HepG2 (cell line): ENCODE data around the gene TMEM59. TPM values are rescaled to one million over a fixed set of nuclear protein-coding genes. Genes with fewer than 3 reads are reported as not detected.

Experiments used
- ATAC-seq: fragments of 200-7000 bp; cut with Tn5 transposase; 3 replicates; pipeline ENCODE4 v1.9.1; 2020; ENCODE audit warnings: mild to moderate bottlenecking, moderate library complexity
- BruUV-seq: library from RNA; stranded (reverse); fragments of 400-500 nt; replicated peaks from 2 replicates; lab custom pipeline; 2021; lab: Mats Ljungman, UMichigan
- CTCF ChIA-PET: fragments of 300-600 bp; formaldehyde crosslinking; extraction: SDS; loops from one replicate; lab custom pipeline; 2021; ENCODE audit warnings: low total read pairs, inconsistent platforms, low intra/inter-chr PET ratio; lab: Yijun Ruan, JAX
- POLR2A ChIA-PET: fragments of 350-600 bp; sonication (Branson Sonifier 250); formaldehyde crosslinking; loops from one replicate; lab custom pipeline; 2020; ENCODE audit warnings: antibody characterized with exemption, inconsistent platforms; lab: Yijun Ruan, JAX
- DNase-seq: peaks from one replicate; pipeline ENCODE4 v3.0.0-alpha.2; 2015; ENCODE audit warnings: low spot score
- FAIRE-seq: peaks from 3 replicates; lab custom pipeline; 2011; peaks lifted over from hg19 to GRCh38; lab: Jason Lieb, UNC
- H2AFZ ChIP-seq: one replicate; pipeline ENCODE4 v1.6.1; 2011; ENCODE audit warnings: low read length, inconsistent platforms
- H3K27ac ChIP-seq: fragments of 300-600 bp; 3 replicates; pipeline ENCODE4 v1.8.0; 2011; ENCODE audit warnings: mixed run types, mild to moderate bottlenecking, mixed read lengths, low read length, inconsistent platforms; ENCODE audit not compliant: insufficient read depth; ENCODE audit errors: extremely low read length
- H3K27me3 ChIP-seq, 2 experiments: fragments of 200-600 bp in 1 of 2; 2 replicates in 1 of 2; 3 replicates in 1 of 2; pipeline versions ENCODE4 v1.6.0 to v1.8.0; 2011; ENCODE audit warnings: low read length in 2 of 2, mild to moderate bottlenecking in 2 of 2, moderate library complexity in 2 of 2, inconsistent platforms in 1 of 2; ENCODE audit not compliant: insufficient read depth in 2 of 2, control insufficient read depth in 1 of 2
- H3K36me3 ChIP-seq, 2 experiments: fragments of 200-600 bp in 1 of 2; replicated peaks in 1 of 2; 2 replicates in 1 of 2; 3 replicates in 1 of 2; pipeline versions ENCODE4 v1.5.1 to v1.8.0; 2011; ENCODE audit warnings: low read length in 2 of 2, inconsistent platforms in 1 of 2; ENCODE audit not compliant: insufficient read depth in 2 of 2, control insufficient read depth in 1 of 2
- H3K4me1 ChIP-seq: 2 replicates; pipeline ENCODE4 v1.5.1; 2012; ENCODE audit warnings: low read length, inconsistent platforms; ENCODE audit not compliant: insufficient read depth
- H3K4me2 ChIP-seq: 2 replicates; pipeline ENCODE4 v1.6.0; 2011; ENCODE audit warnings: low read depth, low read length, inconsistent platforms
- H3K4me3 ChIP-seq, 3 experiments: fragments of 200-600 bp in 1 of 3; sonication (generic), shearing (Covaris generic) in 1 of 3; replicated peaks in 1 of 3; 2 replicates each; pipeline ENCODE4 v1.5.1; 2011 to 2016; ENCODE audit warnings: low read length in 3 of 3, inconsistent platforms in 2 of 3, low read depth in 2 of 3, mild to moderate bottlenecking in 2 of 3, control low read depth in 1 of 3, mixed read lengths in 1 of 3; ENCODE audit not compliant: insufficient read depth in 1 of 3
- H3K79me2 ChIP-seq: one replicate; pipeline ENCODE4 v1.6.1; 2011; ENCODE audit warnings: low read length, inconsistent platforms; ENCODE audit not compliant: insufficient read depth
- H3K9ac ChIP-seq: 2 replicates; pipeline ENCODE4 v1.6.0; 2011; ENCODE audit warnings: mild to moderate bottlenecking, low read depth, low read length, inconsistent platforms; ENCODE audit not compliant: insufficient read depth
- H3K9me3 ChIP-seq: 2 replicates; pipeline ENCODE4 v1.5.1; 2012; ENCODE audit warnings: mild to moderate bottlenecking, low read length
- H4K20me1 ChIP-seq: 2 replicates; pipeline ENCODE4 v1.6.0; 2011; ENCODE audit warnings: inconsistent platforms, mild to moderate bottlenecking, low read length, moderate library complexity; ENCODE audit not compliant: insufficient read depth
- MIER3 ChIP-seq: IDR thresholded peaks from 2 replicates; pipeline ENCODE4 v1.6.1; 2016; ENCODE audit warnings: missing compliant biosample characterization, borderline replicate concordance
- THAP8 ChIP-seq: sonication (generic); formaldehyde crosslinking; IDR thresholded peaks from 2 replicates; pipeline ENCODE4 v1.5.1; 2020; ENCODE audit warnings: missing genetic modification reagents, mild to moderate bottlenecking, borderline replicate concordance
- ZNF121 ChIP-seq: sonication (generic); formaldehyde crosslinking; IDR thresholded peaks from 2 replicates; pipeline ENCODE4 v1.5.0; 2020; ENCODE audit warnings: mild to moderate bottlenecking, missing genetic modification reagents
- ZNF331 ChIP-seq: sonication (generic); formaldehyde crosslinking; IDR thresholded peaks from 2 replicates; pipeline ENCODE4 v1.4.0; 2020; ENCODE audit warnings: missing genetic modification reagents
- ZNF432 ChIP-seq: sonication (generic); formaldehyde crosslinking; IDR thresholded peaks from 2 replicates; pipeline ENCODE4 v1.5.0; 2020; ENCODE audit warnings: missing genetic modification reagents, mild to moderate bottlenecking, borderline replicate concordance
- ZNF792 ChIP-seq: IDR thresholded peaks from 2 replicates; pipeline ENCODE4 v1.6.1; 2016
- WGBS: methylation state at CpG from one replicate; pipeline ENCODE4 v1.1.6; 2017; ENCODE audit warnings: low lambda C conversion rate; 5-methylcytosine and 5-hydroxymethylcytosine counted together
- in situ Hi-C: cut with HindIII; loops from 2 replicates; pipeline ENCODE4 v1.10.0; 2017; ENCODE audit warnings: low pct_unique_long_range_greater_than_20kb; ENCODE audit not compliant: extremely low pct_ligation_motif_present
- intact Hi-C: fragments of 100-400 bp; cut with micrococcal nuclease; formaldehyde crosslinking; loops from one replicate; pipeline ENCODE4 v1.10.0; 2022; ENCODE audit not compliant: unreplicated experiment
- polyA plus RNA-seq, 8 experiments: library from polyadenylated mRNA; depleted of rRNA in 3 of 8; stranded (reverse) in 7 of 8; unstranded in 1 of 8; fragments of >200 nt; fragmentation: Illumina TruSeq in 4 of 8; extraction: Trizol in 4 of 8; gene quantifications; 2 replicates each; pipeline versions ENCODE4 v1.2.1 to v1.2.3, GENCODE V29; 2011 to 2016; ENCODE audit warnings: low read depth in 4 of 8, missing spikeins in 1 of 8, mixed read lengths in 1 of 8; ENCODE audit not compliant: insufficient read depth in 1 of 8
- total RNA-seq, 5 experiments: library from RNA; depleted of rRNA; stranded (reverse); fragments of >200 nt; fragmentation: Illumina TruSeq; extraction: Trizol; gene quantifications; 2 replicates each; pipeline ENCODE4 v1.2.3, GENCODE V29; 2016; ENCODE audit warnings: low read depth in 1 of 5
- TF ChIP-seq, protein P1 (sequence below): sonication (generic); formaldehyde crosslinking; IDR thresholded peaks from 2 replicates; pipeline ENCODE4 v1.5.1; 2020; ENCODE audit warnings: missing genetic modification reagents, mild to moderate bottlenecking, borderline replicate concordance
- TF ChIP-seq, protein P2 (sequence below): sonication (generic); formaldehyde crosslinking; IDR thresholded peaks from 2 replicates; pipeline ENCODE4 v1.5.1; 2020; ENCODE audit warnings: mild to moderate bottlenecking, missing genetic modification reagents, moderate library complexity
- TF ChIP-seq, protein P3 (sequence below), 2 experiments: fragments of 450-650 bp in 1 of 2; sonication (generic) in 1 of 2; formaldehyde crosslinking in 1 of 2; IDR thresholded peaks; 2 replicates each; pipeline versions ENCODE4 v1.6.1 to v1.8.0; 2016 to 2022; ENCODE audit warnings: antibody characterized with exemption in 1 of 2, mild to moderate bottlenecking in 1 of 2, missing genetic modification reagents in 1 of 2

TMEM59 gene
- total and polyA plus RNA-seq, 2 of the 13 experiments (the other 11 are each of a cell fraction or from before 2014, with no cell fraction given): 147 to 363 TPM

DNA sequence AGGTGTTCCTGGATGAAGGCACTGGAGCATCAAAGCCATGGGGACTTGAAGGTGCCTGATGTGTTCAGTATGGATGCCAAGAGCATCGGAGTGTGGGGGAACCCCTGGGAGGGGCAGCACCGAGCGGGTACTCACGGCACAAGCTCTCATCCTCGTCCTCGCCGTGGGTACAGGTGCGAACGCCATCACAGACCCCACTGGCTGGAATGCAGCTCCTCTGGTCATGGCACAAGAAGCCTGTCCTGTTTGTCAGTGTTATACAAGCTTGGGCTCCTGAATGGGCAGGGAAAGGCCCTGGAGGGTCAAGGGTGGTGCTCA lies 41.0 kb downstream of the TMEM59 start (continued):
- TF ChIP-seq THAP8 (CRISPR knock-in tag): no peak
- TF ChIP-seq, protein P1, sequence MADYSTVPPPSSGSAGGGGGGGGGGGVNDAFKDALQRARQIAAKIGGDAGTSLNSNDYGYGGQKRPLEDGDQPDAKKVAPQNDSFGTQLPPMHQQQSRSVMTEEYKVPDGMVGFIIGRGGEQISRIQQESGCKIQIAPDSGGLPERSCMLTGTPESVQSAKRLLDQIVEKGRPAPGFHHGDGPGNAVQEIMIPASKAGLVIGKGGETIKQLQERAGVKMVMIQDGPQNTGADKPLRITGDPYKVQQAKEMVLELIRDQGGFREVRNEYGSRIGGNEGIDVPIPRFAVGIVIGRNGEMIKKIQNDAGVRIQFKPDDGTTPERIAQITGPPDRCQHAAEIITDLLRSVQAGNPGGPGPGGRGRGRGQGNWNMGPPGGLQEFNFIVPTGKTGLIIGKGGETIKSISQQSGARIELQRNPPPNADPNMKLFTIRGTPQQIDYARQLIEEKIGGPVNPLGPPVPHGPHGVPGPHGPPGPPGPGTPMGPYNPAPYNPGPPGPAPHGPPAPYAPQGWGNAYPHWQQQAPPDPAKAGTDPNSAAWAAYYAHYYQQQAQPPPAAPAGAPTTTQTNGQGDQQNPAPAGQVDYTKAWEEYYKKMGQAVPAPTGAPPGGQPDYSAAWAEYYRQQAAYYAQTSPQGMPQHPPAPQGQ: no peak
- TF ChIP-seq, protein P2, sequence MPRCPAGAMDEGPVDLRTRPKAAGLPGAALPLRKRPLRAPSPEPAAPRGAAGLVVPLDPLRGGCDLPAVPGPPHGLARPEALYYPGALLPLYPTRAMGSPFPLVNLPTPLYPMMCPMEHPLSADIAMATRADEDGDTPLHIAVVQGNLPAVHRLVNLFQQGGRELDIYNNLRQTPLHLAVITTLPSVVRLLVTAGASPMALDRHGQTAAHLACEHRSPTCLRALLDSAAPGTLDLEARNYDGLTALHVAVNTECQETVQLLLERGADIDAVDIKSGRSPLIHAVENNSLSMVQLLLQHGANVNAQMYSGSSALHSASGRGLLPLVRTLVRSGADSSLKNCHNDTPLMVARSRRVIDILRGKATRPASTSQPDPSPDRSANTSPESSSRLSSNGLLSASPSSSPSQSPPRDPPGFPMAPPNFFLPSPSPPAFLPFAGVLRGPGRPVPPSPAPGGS: no peak

DNA sequence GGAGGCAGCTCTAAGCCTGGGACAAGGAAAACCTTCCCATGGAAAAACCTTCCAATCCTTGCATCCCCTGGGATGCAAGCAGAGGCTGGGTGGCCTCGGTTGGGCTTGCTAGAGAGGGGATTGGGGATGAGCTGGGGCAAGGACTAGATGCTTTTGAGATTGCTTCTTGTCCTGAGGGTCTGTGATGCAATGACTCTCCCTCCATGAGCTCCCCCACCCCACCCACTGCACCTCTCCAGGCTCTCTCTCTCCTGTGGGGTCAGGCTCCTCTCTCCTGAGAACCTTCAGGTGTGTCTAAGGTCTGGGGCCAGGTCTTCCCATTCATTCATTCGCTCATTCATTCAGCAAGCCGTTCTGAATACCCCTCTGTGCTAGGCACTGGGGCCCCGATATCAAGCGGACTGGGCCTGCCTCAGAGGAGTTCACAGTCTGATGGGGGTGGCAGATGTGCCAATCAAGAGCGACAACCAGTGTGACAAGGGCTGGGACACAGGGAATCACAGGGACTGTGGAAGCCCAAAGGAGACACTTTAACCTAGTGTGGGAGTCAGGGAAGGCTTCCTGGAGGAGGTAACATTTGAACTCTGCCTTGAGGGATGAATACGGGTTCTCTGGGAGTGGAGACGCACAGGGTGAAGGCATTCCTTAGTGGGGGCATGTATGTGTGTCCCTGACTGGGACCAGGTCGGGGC lies 41.5 kb downstream of the TMEM59 start:
- no peaks in the 10 kb centered on the region for H3K79me2 ChIP-seq
- no peaks in the 10 kb centered on the region for H3K9me3 ChIP-seq
- no peak overlapping the region for H3K4me2 ChIP-seq
- no peaks in the 10 kb centered on the region for H3K27me3 ChIP-seq
- ChIA-PET CTCF (no interaction called here), POLR2A (no interaction called here)
- in situ Hi-C loops (no loop called here), intact Hi-C loops (no loop called here)
- no peak overlapping the region for H3K27ac ChIP-seq
- H3K36me3 ChIP-seq: no peaks in the 10 kb centered on the region
- H3K9ac ChIP-seq: no peak overlapping the region
- DNase-seq (no peak), ATAC-seq (no peak), FAIRE-seq (no peak)
- 88% methylated on average over 8 of the region's 9 CpGs for WGBS
- peaks cover 44% of the 10 kb centered on the region for H3K4me1 ChIP-seq
- no peak overlapping the region for H2AFZ ChIP-seq
- H4K20me1 ChIP-seq: no peaks in the 10 kb centered on the region
- no TSS peak for BruUV-seq
- no peak overlapping the region for H3K4me3 ChIP-seq
- no peak for TF ChIP-seq ZNF432 (CRISPR knock-in tag)
- TF ChIP-seq ZNF121: no peak
- TF ChIP-seq ZNF792 (CRISPR knock-in tag): no peak
- no peak for TF ChIP-seq ZNF331 (CRISPR knock-in tag)
- TF ChIP-seq MIER3 (CRISPR knock-in tag): no peak
- TF ChIP-seq, protein P3, sequence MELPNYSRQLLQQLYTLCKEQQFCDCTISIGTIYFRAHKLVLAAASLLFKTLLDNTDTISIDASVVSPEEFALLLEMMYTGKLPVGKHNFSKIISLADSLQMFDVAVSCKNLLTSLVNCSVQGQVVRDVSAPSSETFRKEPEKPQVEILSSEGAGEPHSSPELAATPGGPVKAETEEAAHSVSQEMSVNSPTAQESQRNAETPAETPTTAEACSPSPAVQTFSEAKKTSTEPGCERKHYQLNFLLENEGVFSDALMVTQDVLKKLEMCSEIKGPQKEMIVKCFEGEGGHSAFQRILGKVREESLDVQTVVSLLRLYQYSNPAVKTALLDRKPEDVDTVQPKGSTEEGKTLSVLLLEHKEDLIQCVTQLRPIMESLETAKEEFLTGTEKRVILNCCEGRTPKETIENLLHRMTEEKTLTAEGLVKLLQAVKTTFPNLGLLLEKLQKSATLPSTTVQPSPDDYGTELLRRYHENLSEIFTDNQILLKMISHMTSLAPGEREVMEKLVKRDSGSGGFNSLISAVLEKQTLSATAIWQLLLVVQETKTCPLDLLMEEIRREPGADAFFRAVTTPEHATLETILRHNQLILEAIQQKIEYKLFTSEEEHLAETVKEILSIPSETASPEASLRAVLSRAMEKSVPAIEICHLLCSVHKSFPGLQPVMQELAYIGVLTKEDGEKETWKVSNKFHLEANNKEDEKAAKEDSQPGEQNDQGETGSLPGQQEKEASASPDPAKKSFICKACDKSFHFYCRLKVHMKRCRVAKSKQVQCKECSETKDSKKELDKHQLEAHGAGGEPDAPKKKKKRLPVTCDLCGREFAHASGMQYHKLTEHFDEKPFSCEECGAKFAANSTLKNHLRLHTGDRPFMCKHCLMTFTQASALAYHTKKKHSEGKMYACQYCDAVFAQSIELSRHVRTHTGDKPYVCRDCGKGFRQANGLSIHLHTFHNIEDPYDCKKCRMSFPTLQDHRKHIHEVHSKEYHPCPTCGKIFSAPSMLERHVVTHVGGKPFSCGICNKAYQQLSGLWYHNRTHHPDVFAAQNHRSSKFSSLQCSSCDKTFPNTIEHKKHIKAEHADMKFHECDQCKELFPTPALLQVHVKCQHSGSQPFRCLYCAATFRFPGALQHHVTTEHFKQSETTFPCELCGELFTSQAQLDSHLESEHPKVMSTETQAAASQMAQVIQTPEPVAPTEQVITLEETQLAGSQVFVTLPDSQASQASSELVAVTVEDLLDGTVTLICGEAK (IDR thresholded peaks at IDR 0.05): no peak
- TF ChIP-seq, protein P3 (CRISPR knock-in tag; IDR thresholded peaks at IDR 0.05): no peak
